NCI-H82 treated with DMSO at 0.1 percent for 48 hours (cell line): ENCODE data around the gene OR7G3.

Source experiments
- DNase-seq: peaks from one replicate; lab custom pipeline; 2025; ENCODE audit not compliant: unreplicated experiment; lab: John Stamatoyannopoulos, UW

OR7G3 gene

DNA sequence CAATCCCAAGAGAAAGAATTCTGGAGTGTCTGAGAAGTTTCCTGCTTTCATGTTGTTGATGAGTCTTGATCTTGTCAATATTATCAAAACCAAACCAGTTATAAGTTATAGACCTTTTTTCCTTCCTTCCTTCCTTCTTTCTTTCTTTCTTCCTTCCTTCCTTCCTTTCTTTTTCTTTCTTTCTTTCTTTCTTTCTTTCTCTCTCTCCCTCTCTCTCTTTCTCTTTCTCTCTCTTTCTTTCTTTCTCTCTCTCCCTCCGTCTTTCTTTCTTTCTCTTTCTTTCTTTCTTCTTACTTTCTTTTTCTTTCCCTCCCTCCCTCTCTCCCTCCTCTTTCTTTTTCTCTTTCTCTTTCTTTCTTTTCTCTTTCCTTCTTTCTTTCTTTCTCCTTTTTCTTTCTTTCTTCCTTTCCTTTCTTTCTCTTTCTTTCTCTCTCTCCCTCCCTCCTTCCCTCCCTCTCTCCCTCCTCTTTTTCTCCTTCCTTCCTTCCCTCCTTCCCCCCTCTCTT lies at the start of gene OR7G3:
Gene OR7G3, minus strand, starts transcription at position 51 of the 506 bp plus-strand sequence. Its CDS starts 0 bp downstream, at position 51.
- DNase-seq: no peak

DNA sequence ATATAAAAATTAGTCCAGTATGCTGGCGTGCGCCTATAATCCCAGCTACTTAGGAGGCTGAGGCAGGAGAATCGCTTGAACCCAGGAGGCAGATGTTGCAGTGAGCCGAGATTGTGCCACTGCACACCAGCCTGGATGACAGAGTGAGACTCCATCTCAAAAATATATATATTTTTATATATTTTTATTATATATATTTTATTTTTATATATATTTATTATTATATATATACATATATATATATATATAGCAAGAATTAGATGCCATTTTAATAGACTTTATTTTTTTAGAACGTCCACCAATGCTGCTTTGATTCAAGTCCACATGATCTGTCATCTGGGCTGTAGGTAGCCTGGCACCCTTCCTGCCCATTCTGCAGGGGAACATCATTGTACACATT lies 48.6 kb upstream of the OR7G3 start:
- no peak for DNase-seq

DNA sequence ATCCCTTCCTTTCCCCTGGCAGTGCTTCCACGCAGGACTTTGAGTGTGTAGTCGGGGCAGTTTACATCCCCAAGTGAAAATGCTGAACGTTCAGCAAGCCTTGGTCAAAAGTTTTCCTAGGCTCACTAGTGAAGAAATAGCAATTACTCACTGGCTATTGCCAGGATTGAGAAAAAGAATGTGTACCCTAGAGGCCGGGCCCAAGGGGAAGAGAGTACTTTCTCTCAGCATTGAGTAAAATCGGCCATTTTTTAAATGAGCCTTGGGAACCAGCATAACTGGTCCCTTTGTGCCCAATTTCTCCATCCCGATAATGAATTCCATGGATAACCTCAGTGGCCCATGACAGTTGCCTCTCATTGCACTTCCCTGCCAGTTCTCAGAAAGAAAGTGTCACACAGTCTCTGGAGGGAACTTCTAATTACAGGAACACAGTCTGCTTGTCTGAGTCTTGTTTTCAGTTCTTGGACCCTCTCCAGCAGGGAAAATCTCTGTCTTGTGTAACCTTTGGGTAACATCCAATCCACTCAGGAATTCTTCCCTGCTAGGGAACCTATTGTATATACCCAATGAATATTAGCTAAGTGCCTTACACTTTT lies 44.7 kb upstream of the OR7G3 start:
- no peak for DNase-seq

DNA sequence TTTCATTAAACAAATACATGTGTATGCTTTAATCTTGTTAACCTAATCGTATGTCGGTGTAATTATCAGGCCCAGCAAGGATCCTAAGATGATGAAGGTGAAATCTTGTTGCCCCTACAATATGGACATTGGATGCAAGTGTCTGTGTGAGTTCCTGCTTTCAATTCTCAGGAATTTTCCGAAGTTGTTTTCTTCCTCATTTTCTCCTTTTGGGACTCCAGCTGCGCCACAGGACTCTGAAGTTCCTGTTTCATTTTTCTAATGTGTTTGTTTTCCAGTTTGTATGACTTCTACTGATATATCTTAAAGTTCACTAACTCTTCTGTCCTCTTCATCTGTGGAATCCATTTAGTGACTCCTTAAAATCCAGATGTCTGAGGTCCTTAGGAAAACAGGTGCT lies 40.1 kb upstream of the OR7G3 start:
- DNase-seq: no peak

DNA sequence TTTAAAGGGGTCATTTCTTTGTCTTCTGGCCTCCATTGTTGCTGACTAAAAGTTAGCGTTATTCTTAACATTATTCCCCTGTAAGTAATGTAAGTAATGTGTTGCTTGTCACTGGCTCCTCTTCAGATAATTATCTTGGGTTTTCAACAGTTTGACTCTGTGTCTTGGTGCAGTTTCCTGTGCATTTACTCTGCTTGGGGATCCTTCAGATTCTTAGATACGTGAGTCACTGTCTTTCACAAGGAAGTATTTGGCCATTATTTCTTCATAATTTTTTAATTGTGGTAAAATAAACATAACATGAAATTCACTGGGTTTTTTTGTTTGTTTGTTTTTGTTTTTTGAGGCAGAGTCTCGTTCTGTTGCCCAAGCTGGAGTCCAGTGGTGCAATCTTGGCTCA lies 38.5 kb upstream of the OR7G3 start:
- no peak for DNase-seq

DNA sequence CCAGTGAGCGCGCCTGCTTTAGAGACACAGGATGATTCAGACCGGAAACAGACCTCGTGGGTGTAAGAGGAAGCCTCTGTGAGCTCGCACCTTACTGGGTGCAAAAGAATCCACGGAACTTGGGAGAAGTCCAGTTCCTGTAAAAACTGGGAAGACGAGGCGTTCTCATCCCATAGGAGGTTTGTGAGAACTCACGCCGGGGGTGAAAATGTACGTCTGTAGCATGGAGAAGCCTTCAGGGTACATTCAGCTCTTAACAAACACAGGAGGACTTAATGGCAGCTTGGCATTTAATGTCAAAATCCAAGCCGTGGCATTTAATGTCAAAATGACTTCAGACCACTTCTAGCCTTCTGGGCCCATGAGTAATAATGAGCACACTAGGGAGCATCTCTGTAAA lies 34.7 kb upstream of the OR7G3 start:
- DNase-seq: no peak

DNA sequence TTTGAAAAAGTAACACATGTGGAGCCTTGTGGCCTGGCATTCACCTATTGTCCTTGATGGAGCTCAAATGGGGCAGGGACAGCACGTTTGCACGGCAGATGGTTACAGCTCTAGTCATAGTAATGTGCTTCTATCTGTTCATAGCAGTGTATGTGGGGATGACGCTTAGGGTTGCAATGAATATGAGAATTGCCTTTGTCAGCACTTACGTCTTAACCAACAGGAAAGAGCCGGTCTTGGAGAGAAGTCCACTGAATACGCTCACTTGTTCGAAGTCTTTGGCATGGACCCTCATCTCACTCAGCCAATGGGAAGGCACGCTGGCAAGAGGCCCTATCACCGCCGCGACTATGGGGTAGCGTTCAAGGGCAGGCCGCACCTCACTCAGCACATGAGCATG lies 33.1 kb upstream of the OR7G3 start:
- no peak for DNase-seq

DNA sequence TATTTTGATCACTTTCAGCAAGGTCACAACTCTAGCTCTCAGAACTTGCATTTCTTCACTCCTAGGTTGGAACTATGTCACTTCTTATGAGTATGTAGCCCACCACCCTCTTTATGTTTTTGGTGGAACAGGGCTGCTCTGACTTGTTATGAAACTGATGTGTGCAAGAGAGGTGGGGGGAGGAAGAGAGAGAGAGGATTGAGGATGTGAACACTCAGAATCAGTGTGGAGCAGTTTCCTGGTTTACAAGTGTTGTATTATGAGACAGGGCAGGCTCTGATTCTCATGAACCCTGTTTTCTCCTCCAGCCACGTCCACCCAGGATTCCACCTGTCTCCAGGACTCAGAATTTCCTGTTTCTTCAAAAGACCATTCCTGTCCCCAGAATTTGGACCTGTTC lies 29.6 kb upstream of the OR7G3 start:
- DNase-seq: no peak

DNA sequence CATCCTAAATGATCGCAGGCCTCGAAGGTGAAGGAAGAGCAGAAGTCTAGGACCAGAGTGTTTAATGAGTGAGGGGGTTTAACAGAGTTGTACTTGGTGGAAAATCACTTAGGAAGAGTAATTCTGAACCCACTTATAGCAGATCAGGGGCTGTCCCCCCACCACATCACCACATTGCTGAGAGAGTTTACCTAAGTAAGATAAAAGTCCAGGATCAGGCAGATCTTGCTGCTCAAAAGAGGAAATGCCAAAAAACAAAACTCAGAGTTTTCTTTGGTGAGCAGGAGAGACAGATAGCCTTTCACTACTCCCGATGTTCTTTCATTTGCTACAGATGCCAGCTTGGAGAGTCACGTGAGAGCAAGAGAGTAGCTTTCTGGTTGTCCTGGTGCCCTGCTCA lies 28.8 kb upstream of the OR7G3 start:
- DNase-seq: no peak

DNA sequence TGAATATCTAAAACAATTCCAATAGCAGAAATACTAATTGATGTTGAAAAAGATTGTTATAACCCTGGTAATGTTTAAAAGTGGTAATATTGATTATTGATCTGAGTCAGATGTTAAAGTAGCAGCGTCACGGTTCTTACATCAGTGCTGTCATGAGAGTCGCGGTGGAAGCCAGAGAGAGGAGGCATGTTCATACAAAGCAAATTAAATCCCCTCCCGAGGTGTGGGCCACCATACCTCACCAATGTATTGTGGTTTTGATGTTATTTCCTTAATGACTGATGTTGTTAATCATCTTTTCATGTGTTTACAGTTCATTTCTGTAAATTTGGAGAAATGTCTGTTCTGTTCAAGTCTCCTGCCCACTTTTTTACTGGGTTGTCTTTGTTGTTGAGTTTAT lies 24.6 kb upstream of the OR7G3 start:
- no peak for DNase-seq

DNA sequence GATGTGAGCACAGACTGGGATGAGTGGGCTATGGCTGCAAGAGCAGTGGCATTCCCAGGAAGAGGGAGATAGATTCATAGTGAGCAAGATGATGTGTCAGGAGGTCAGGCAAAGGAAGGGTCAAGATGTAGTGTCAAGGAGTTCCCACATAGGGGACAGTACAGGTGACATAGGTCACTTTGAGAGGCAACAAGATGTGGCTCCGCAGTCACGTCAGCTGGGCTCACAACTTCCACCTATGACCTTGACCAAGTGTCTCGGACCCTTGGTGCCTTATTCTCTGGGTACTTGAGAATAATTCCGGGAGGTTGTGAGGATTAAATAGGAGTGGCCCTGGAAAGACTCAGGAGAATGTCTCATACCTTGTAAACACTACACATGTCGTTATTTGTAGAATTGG lies 23.9 kb upstream of the OR7G3 start:
- no peak for DNase-seq

DNA sequence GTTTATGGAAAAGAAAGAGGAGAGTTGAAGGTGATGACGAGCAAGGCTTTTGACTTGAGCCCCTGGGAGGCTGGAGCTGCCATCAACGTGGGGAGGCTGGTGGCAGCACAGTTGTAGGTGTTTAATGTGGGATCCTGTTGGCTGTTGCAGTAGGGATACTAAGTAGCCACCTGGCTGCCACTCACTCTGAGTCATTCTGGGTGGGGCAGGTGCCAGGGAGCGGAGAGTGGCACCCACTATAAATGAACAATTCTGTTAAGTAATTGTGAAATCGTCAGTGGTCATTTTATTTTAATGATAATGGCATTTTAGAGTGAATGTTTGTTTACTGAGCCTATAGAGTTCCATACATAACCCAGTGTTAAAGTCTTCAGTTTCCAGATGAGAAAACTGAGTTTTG lies 23.2 kb upstream of the OR7G3 start:
- no peak for DNase-seq

DNA sequence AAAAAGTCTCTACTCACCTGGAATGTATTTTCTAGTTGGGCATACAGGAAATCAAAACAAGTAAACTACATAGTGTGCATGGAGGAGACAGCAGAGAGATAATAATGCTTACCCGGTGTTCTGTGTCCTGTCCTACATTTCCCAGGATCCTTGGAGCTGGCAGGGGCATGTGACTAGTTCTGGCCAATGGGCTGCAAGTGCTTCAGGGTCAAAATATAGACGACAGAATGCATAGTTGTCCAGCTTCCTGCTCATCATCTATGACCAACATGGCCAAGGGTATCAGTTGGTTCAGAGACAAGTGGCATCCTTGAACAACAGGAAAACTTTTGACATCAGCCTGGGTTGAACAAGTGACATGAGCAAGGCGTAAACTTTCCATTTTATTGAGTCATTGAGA lies 21.9 kb upstream of the OR7G3 start:
- DNase-seq: no peak

DNA sequence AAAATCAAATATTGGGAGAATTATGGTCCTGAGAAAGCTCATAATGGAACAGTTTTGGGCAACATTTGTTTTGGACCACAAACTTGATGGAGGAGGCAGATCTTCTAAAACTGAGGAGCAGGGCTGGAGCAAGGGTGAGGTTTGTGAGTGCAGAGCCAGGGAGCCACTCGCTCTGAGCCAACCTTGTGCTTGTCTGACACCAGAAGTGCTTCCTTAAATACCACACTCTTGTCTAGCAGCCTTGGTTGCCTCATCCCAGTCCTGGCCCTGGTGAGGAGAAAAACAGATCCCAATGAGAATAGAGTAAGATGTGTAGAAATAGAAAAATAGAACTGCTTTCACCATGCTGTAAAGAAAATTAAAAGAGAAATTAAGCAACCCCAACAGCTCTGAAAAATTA lies 20.1 kb upstream of the OR7G3 start:
- DNase-seq: no peak

DNA sequence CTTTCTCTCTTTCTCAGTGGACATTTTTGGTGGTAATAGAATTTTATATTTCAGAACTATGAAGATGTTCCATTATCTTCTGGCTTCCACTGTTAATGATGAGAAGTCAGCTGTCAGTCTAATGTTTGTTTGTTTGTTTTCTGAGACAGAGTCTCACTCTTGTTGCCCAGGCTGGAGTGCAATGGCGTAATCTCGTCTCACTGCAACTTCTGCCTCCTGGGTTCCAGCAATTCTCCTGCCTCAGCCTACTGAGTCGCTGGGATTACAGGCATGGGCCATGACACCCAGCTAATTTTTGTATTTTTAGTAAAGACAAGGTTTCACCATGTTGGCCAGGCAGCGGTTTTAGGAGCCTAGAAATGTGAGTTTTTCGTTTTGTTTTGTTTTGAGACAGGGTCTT lies 18.2 kb upstream of the OR7G3 start:
- DNase-seq: no peak

DNA sequence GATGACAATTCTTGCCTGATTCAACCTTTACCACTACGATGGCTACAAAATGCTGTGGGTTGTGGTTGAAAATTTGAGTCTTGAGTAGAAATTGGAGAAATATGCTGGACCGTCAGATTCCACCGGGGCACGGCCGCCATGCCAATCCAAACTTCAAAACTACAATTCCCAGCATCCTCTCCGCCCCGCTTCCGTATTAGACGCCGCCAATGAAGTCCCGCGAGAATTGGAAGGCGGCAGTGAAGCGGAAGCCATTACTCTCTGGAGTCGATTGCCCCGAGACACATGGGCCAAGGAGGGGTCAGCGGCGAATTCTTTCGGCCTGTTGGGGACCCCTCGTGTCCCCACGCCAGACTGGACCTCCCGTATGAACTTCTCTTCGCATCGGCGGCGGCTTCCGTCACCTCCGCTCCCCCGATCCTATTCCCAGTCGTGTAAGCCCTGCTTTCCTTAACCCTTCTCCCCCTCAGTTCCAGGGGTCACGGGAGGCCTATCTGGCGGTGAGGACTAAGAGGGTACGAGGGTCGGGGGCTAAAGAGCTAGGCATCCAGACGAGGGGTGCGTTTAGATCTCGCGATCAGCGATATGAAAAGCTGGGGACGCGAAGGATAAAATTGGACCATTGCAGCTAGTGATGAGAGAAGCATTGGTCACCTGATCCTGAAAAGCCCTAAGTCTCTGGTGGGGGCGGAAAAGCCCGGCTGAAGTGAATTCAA lies 13.6 kb upstream of the OR7G3 start, which contains the start of gene ZNF317:
Gene ZNF317, plus strand, starts transcription at position 239 of the 716 bp plus-strand sequence. CDS start 15,620 bp downstream, outside the sequence.
- peak; percentile 60 for DNase-seq

DNA sequence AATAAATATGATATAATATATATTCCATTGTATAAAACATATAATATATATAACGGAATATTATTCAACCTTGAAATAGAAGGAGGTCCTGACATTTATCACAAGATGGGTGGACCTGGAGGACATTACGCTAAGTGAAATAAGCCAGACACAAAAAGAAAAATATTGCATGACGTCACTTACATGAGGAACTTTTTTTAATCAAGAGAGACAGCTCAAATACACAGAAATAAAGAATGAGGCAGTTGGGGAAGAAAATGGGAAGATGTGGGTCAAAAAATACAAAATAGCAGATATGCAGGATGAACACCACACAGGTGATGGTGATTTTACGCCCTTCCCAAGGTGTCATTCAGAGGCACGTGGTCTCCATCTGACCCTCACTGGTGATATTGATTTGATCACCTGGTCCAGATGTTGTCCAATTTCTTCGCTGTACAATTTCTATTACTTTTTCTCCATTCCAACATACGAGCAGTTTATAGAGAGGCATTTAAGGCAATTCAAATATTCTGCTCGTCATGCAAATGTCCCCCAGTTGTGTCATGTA lies 12.9 kb upstream of the OR7G3 start:
- DNase-seq: no peak

DNA sequence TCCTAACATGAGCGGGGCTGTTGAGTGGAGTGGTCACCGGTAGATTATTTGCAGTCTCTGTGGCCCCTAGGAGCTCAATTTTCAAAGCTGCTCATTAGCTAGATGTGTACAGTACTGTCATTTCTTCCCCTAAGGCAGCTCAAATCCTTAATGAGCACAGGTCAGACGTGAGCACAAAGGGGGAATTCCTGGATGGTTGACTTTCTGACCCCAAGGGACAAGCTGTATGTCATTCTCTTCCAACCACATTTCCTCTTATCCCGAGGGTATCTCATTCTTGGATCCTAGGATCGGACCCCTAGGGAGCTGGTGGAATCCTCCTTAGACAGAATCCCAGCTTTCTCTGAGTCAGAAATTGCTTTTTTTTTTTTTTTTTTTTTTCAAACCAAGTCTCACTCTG lies 5.7 kb upstream of the OR7G3 start:
- DNase-seq: no peak

DNA sequence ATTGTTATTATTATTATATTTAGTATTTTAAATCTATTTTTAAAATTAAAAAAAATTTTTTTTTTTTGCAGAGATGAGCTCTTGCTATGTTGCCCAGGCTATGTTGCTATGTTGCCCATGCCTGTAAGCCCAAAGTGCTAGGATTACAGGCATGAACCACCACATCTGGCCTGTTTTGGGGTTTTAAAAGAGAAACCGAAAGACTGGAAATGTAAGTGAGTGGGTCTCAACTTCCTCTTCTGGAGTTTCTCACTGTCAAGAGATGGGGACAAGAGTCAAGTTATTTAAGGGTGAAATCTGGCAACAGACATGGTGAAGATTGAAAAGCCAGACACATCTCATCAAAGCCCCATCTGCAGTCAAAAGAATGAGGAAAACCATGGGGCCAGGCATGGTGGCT lies 4.2 kb upstream of the OR7G3 start:
- DNase-seq: no peak

DNA sequence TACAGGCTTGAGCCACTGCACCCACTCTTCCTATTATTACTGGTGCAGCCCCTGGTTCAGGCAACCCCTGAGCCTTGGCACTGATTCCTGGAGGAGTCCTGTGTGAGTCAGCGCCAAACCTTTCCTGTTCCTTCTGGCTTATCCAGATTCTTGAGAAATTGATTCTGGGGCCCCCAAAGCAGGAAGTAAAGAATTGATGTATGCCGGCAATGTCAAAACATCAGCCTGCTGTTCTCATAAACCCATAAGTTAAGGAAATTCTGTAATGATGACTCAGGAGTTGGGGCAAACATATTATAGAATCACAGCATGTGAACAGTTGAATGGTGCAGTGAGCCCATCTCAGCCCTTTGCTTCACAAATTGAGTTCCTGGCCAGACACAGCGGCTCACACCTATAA lies 1.4 kb upstream of the OR7G3 start:
- no peak for DNase-seq

DNA sequence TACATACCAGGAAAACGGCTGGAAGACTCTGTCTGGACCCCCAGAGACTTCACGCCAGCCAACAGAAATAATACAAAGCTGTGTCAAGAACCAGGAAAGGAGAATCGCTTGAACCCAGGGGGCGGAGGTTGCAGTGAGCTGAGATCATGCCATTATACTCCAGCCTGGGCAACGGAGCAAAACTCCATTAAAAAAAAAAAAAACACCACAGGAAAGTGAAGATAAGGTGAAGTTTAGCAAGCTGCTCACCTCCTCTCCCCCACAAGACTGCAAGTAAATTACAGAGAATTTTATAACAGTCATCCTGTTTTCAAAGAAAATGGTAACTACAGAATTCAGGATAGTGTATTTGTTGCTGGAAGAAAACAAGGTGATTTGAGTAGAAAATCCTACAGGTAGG lies 10.2 kb downstream of the OR7G3 start:
- no peak for DNase-seq

DNA sequence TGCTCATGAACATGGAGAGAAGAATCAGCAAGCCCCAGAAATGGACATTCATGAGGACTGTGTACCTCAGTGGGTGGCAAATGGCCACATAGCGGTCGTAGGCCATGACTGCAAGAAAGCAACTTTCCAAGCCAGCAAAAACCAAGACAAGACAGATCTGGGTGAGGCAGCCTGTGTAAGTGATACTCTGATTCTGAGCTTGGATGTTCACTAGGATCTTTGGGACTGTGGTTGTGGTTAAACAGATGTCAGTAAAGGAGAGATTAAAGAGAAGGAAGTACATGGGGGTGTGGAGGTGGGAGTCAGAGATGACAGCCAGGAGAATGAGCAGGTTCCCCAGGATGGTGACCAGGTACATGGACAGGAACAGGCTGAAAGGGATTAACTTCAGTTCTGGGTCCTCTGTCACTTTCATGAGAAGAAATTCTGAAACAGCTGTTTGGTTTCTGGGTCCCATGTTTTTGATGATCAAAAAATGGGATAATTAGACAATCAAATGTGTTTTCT lies 11.4 kb downstream of the OR7G3 start, which contains the start of gene OR7G1:
Gene OR7G1, minus strand, starts transcription at position 457 of the 507 bp plus-strand sequence. Its CDS starts 0 bp downstream, at position 457.
- DNase-seq: no peak
